WTC11 (cell line): ENCODE data around the gene RIC3. TPM values are rescaled to one million over a fixed set of nuclear protein-coding genes. Genes with fewer than 3 reads are reported as not detected.

Experiments
- ATAC-seq: fragments of 200-7000 bp; cut with Tn5 transposase; 2 replicates; pipeline ENCODE4 v1.10.0; 2021; ENCODE audit warnings: mild to moderate bottlenecking, moderate library complexity
- CTCF ChIA-PET: fragments of 300-600 bp; sonication (Branson Sonifier 250); formaldehyde crosslinking; loops from one replicate; lab custom pipeline; 2021; ENCODE audit warnings: antibody characterized with exemption; lab: Charles Lee
- POLR2A ChIA-PET: fragments of 350-600 bp; sonication (Branson Sonifier 250); formaldehyde crosslinking; loops from one replicate; lab custom pipeline; 2021; ENCODE audit warnings: antibody characterized with exemption; lab: Charles Lee
- DNase-seq: peaks from one replicate; pipeline ENCODE4 v3.0.0; 2021; ENCODE audit warnings: low spot score
- H3K27ac Mint-ChIP-seq: 2 replicates; pipeline ENCODE4 v1.8.0; 2021; ENCODE audit warnings: mixed read lengths
- H3K27me3 Mint-ChIP-seq: 2 replicates; pipeline ENCODE4 v1.8.0; 2021; ENCODE audit warnings: low read depth, mild to moderate bottlenecking, moderate library complexity, mixed read lengths
- H3K36me3 Mint-ChIP-seq: 2 replicates; pipeline ENCODE4 v1.8.0; 2021; ENCODE audit warnings: mixed read lengths
- H3K4me1 Mint-ChIP-seq: 2 replicates; pipeline ENCODE4 v1.8.0; 2022; ENCODE audit warnings: mixed read lengths
- H3K4me3 Mint-ChIP-seq: 2 replicates; pipeline ENCODE4 v1.8.0; 2021; ENCODE audit warnings: mild to moderate bottlenecking, moderate library complexity, mixed read lengths
- H3K9me3 Mint-ChIP-seq: 2 replicates; pipeline ENCODE4 v1.8.0; 2021; ENCODE audit warnings: mixed read lengths
- ATF1 ChIP-seq: sonication (generic); formaldehyde crosslinking; IDR thresholded peaks from 2 replicates; pipeline ENCODE4 v1.8.1; 2023; ENCODE audit warnings: mild to moderate bottlenecking, moderate library complexity, missing genetic modification reagents
- ATF2 ChIP-seq: sonication (generic); formaldehyde crosslinking; IDR thresholded peaks from 2 replicates; pipeline ENCODE4 v1.8.1; 2022; ENCODE audit warnings: low read depth, missing genetic modification reagents, borderline replicate concordance
- CDX4 ChIP-seq: fragments of 250-450 bp; sonication (Bioruptor Pico); IDR thresholded peaks from 2 replicates; pipeline ENCODE4 v1.9.0; 2021; ENCODE audit warnings: moderate library complexity, mild to moderate bottlenecking, inconsistent platforms, borderline replicate concordance
- FOXJ3 ChIP-seq: sonication (generic); formaldehyde crosslinking; IDR thresholded peaks from 2 replicates; pipeline ENCODE4 v1.9.0; 2021; ENCODE audit warnings: missing genetic modification reagents, mild to moderate bottlenecking, borderline replicate concordance
- GABPB1 ChIP-seq: sonication (generic); formaldehyde crosslinking; IDR thresholded peaks from 2 replicates; pipeline ENCODE4 v1.8.1; 2023; ENCODE audit warnings: mild to moderate bottlenecking, missing genetic modification reagents
- HMGA2 ChIP-seq: fragments of 250-450 bp; sonication (Bioruptor Pico); IDR thresholded peaks from 2 replicates; pipeline ENCODE4 v1.4.0; 2021; ENCODE audit warnings: mild to moderate bottlenecking, moderate library complexity
- MLX ChIP-seq: sonication (generic); formaldehyde crosslinking; IDR thresholded peaks from 2 replicates; pipeline ENCODE4 v1.8.1; 2023; ENCODE audit warnings: mild to moderate bottlenecking, missing genetic modification reagents, moderate library complexity
- MXD4 ChIP-seq: fragments of 250-450 bp; sonication (Bioruptor Pico); IDR thresholded peaks from 2 replicates; pipeline ENCODE4 v1.8.0; 2021; ENCODE audit warnings: mild to moderate bottlenecking, moderate library complexity, borderline replicate concordance
- NFATC4 ChIP-seq: fragments of 250-450 bp; sonication (Bioruptor Pico); IDR thresholded peaks from 2 replicates; pipeline ENCODE4 v1.9.0; 2021; ENCODE audit warnings: mild to moderate bottlenecking
- NR1H2 ChIP-seq: sonication (generic); formaldehyde crosslinking; IDR thresholded peaks from 2 replicates; pipeline ENCODE4 v1.9.0; 2021; ENCODE audit warnings: mild to moderate bottlenecking, moderate library complexity, missing genetic modification reagents
- RELA ChIP-seq: sonication (generic); formaldehyde crosslinking; IDR thresholded peaks from 2 replicates; pipeline ENCODE4 v1.8.1; 2022; ENCODE audit warnings: missing genetic modification reagents, mild to moderate bottlenecking, borderline replicate concordance
- USF2 ChIP-seq: sonication (generic); formaldehyde crosslinking; IDR thresholded peaks from 2 replicates; pipeline ENCODE4 v1.8.1; 2023; ENCODE audit warnings: mild to moderate bottlenecking, missing genetic modification reagents, moderate library complexity
- ZBTB21 ChIP-seq: sonication (generic); formaldehyde crosslinking; IDR thresholded peaks from 2 replicates; pipeline ENCODE4 v1.8.1; 2023; ENCODE audit warnings: mild to moderate bottlenecking, missing genetic modification reagents, borderline replicate concordance
- ZNF121 ChIP-seq: sonication (generic); formaldehyde crosslinking; IDR thresholded peaks from 2 replicates; pipeline ENCODE4 v1.8.0; 2023; ENCODE audit warnings: missing genetic modification reagents
- ZNF232 ChIP-seq: sonication (generic); formaldehyde crosslinking; IDR thresholded peaks from 2 replicates; pipeline ENCODE4 v1.8.0; 2022; ENCODE audit warnings: mild to moderate bottlenecking, missing genetic modification reagents
- ZNF317 ChIP-seq: sonication (generic); formaldehyde crosslinking; IDR thresholded peaks from 2 replicates; pipeline ENCODE4 v1.8.1; 2023; ENCODE audit warnings: low read depth, mild to moderate bottlenecking, moderate library complexity, missing genetic modification reagents, borderline replicate concordance
- ZNF416 ChIP-seq: fragments of 250-450 bp; sonication (Bioruptor Pico); IDR thresholded peaks from 2 replicates; pipeline ENCODE4 v1.9.0; 2021; ENCODE audit warnings: mild to moderate bottlenecking, inconsistent platforms
- ZNF532 ChIP-seq: fragments of 250-450 bp; sonication (Bioruptor Pico); IDR thresholded peaks from 2 replicates; pipeline ENCODE4 v1.9.0; 2021; ENCODE audit warnings: mild to moderate bottlenecking, borderline replicate concordance
- total RNA-seq: library from RNA; stranded (reverse); gene quantifications from 3 replicates; pipeline ENCODE4 v1.2.3, GENCODE V29; 2021

Gene RIC3
- total RNA-seq, 1 experiment from 2014 or later = 15.7 TPM

- TF ChIP-seq GABPB1 (CRISPR knock-in tag) (no peak), MXD4 (no peak), ZNF121 (CRISPR knock-in tag) (no peak), FOXJ3 (no peak), NFATC4 (no peak)
These were observed 110.6 kb downstream of the RIC3 start (continued) for GRCh38 chr11:8058216-8058615.

GRCh38 chr11:8056810-8057463 is 111.9 kb downstream of the RIC3 start:
- H3K27ac Mint-ChIP-seq = peak overlapping the region; percentile 37; the same call in 1 of the 2 replicates
- DNase-seq (no peak), ATAC-seq (no peak)
- TF ChIP-seq HMGA2 (CRISPR knock-in tag) (no peak), USF2 (CRISPR knock-in tag) (no peak), ZNF532 (CRISPR knock-in tag) (no peak), ZNF232 (CRISPR knock-in tag) (no peak), ZNF317 (CRISPR knock-in tag) (no peak), NR1H2 (no peak), ZNF416 (no peak), ATF2 (CRISPR knock-in tag) (no peak), MLX (CRISPR knock-in tag) (no peak), ZBTB21 (CRISPR knock-in tag) (no peak), RELA (CRISPR knock-in tag) (no peak), ATF1 (CRISPR knock-in tag) (no peak), CDX4 (CRISPR knock-in tag) (no peak)
- no peak overlapping the region for H3K4me3 Mint-ChIP-seq
- H3K4me1 Mint-ChIP-seq = peaks cover 14% of the 10 kb centered on the region
- no peaks in the 10 kb centered on the region for H3K9me3 Mint-ChIP-seq
- ChIA-PET CTCF (interaction anchor here (0.6 to 4.9 kb wide), 9 partner anchors 10 to 95 kb away, joined by 4 to 141 read pairs (median 9); no protein-coding TSS in a partner anchor), POLR2A (no interaction called here)
- H3K36me3 Mint-ChIP-seq = no peaks in the 10 kb centered on the region
- no peaks in the 10 kb centered on the region for H3K27me3 Mint-ChIP-seq

Other genes with a start within 250 kb of the RIC3 start
- not detected in 3 replicates for gene OR10A6, start 237.8 kb downstream of the RIC3 start, total RNA-seq
- not detected in 3 replicates for gene OR10A3, start 227.3 kb downstream of the RIC3 start, total RNA-seq
- 0.16 to 0.77 TPM (median 0.44 TPM) in 3 replicates for gene NLRP10, start 203.6 kb downstream of the RIC3 start, total RNA-seq
- gene EIF3F, start 181.7 kb downstream of the RIC3 start, total RNA-seq = 356 to 379 TPM (median 378 TPM) in 3 replicates
- 29.2 to 32.1 TPM (median 30.0 TPM) in 3 replicates for gene TUB, start 87.8 kb downstream of the RIC3 start, total RNA-seq
- 0.39 to 0.44 TPM (median 0.44 TPM) in 3 replicates for gene LMO1, start 94.9 kb upstream of the RIC3 start, total RNA-seq